WTC11 (cell line): ENCODE measurements around the gene ATRX.
"Not testable (repeated sequence)": the region's sequence is repeated elsewhere in the genome, so short reads cannot be mapped to it uniquely, and the experiment has no call there.

Experiments
- ATF3 ChIP-seq: sonication (generic); formaldehyde crosslinking; conservative IDR thresholded peaks from 2 replicates; pipeline ENCODE4 v1.8.1; 2022; ENCODE audit warnings: mild to moderate bottlenecking, missing genetic modification reagents
- JUN ChIP-seq: sonication (generic); formaldehyde crosslinking; IDR thresholded peaks from 2 replicates; pipeline ENCODE4 v1.8.0; 2023; ENCODE audit warnings: mild to moderate bottlenecking, missing genetic modification reagents
- NFYB ChIP-seq: sonication (generic); formaldehyde crosslinking; conservative IDR thresholded peaks from 2 replicates; pipeline ENCODE4 v1.8.0; 2022; ENCODE audit warnings: low read depth, missing genetic modification reagents

GRCh38 chrX:77500164-77500563, 285.9 kb downstream of the ATRX start:
- TF ChIP-seq NFYB (CRISPR knock-in tag); ATF3 (CRISPR knock-in tag); JUN: not testable (repeated sequence)
